Testis (tissue), 3 donors: ENCODE measurements around the gene GLI3. TPM values are rescaled to one million over a fixed set of nuclear protein-coding genes. Genes with fewer than 3 reads are reported as not detected.

Experiments used
- DNase-seq: peaks from one replicate; pipeline ENCODE4 v3.0.0-alpha.2; 2019
- H3K27ac ChIP-seq, 2 donors: fragments of 200-600 bp; sonication (generic); one replicate each; pipeline ENCODE4 v1.5.1; 2019
- H3K27me3 ChIP-seq: fragments of 200-600 bp; sonication (generic); one replicate; pipeline ENCODE4 v1.5.1; 2019
- H3K36me3 ChIP-seq: fragments of 200-600 bp; sonication (generic); one replicate; pipeline ENCODE4 v1.5.1; 2017; ENCODE audit warnings: low read depth; ENCODE audit errors: missing control alignments
- H3K4me1 ChIP-seq: fragments of 200-600 bp; sonication (generic); one replicate; pipeline ENCODE4 v1.5.1; 2019
- H3K4me3 ChIP-seq, 2 donors: fragments of 200-600 bp; sonication (generic); one replicate each; pipeline ENCODE4 v1.5.1; 2017 to 2019
- H3K9me3 ChIP-seq: fragments of 200-600 bp; sonication (generic); one replicate; pipeline ENCODE4 v1.5.1; 2017
- CTCF ChIP-seq, 3 experiments: fragments of 450-650 bp in 2 of 3; fragments of 200-600 bp in 1 of 3; sonication (generic) in 1 of 3; IDR thresholded peaks; one replicate each; pipeline ENCODE4 v1.5.1; 2016 to 2019; ENCODE audit warnings: antibody characterized with exemption in 3 of 3, mild to moderate bottlenecking in 2 of 3, moderate library complexity in 1 of 3
- POLR2A ChIP-seq: fragments of 450-650 bp; IDR thresholded peaks from one replicate; pipeline ENCODE4 v1.6.1; 2017; ENCODE audit warnings: antibody characterized with exemption, mild to moderate bottlenecking, moderate library complexity
- WGBS, 2 donors: methylation state at CpG; one replicate each; pipeline ENCODE4 v1.1.5; 2018; 5-methylcytosine and 5-hydroxymethylcytosine counted together
- intact Hi-C: fragments of 100-400 bp; cut with DNase I; formaldehyde crosslinking; loops from one replicate; pipeline ENCODE4 v1.15.1; 2023; ENCODE audit warnings: low total_unique reads
- polyA plus RNA-seq: library from polyadenylated mRNA; stranded (reverse); fragments of 350-450 nt; fragmentation: Illumina TruSeq; extraction: RNeasy Lipid Tissue Mini Kit (QIAGEN cat#74804); gene quantifications from one replicate; pipeline ENCODE4 v1.2.3, GENCODE V29; 2014; ENCODE audit warnings: low read depth, low replicate concordance; ENCODE audit not compliant: insufficient read depth
- total RNA-seq, 2 donors: library from RNA; depleted of rRNA; stranded (reverse); fragments of >200 nt; gene quantifications; one replicate each; pipeline ENCODE4 v1.2.3, GENCODE V29; 2016

GLI3 gene
- total and polyA plus RNA-seq, 3 donors from 2014 or later: 3.8 to 7.3 (median 5.0) TPM

- peaks cover 10% of the 10 kb centered on the region for H3K4me1 ChIP-seq
- H3K27me3 ChIP-seq: no peaks in the 10 kb centered on the region
- no peak for DNase-seq
- TF ChIP-seq CTCF (IDR thresholded peaks at IDR 0.05): no peak
- TF ChIP-seq POLR2A: no peak
- intact Hi-C loops: loop anchor here (10.0 kb wide), 1 partner anchor 859 kb away; no protein-coding TSS in a partner anchor
- H3K9me3 ChIP-seq: no peaks in the 10 kb centered on the region
- no peak overlapping the region for H3K27ac ChIP-seq
- no peak overlapping the region for H3K4me3 ChIP-seq
- no peaks in the 10 kb centered on the region for H3K36me3 ChIP-seq
Observed at GRCh38 chr7:41975849-41976248, 261.2 kb downstream of the GLI3 start.

- intact Hi-C loops: loop anchor here (10.0 kb wide), 1 partner anchor 860 kb away; no protein-coding TSS in a partner anchor
- Histone ChIP-seq H3K27me3 (no peaks in the 10 kb centered on the region), H3K9me3 (no peaks in the 10 kb centered on the region), H3K27ac (no peak overlapping the region), H3K36me3 (no peaks in the 10 kb centered on the region), H3K4me1 (peaks cover 5% of the 10 kb centered on the region), H3K4me3 (no peak overlapping the region)
- DNase-seq: no peak
- 77 to 94% methylated on average over 4 of the region's 4 CpGs for WGBS, 2 donors
- no peak for TF ChIP-seq POLR2A
- no peak for TF ChIP-seq CTCF (IDR thresholded peaks at IDR 0.05)
Observed at GRCh38 chr7:41974870-41975557, 262.0 kb downstream of the GLI3 start.

GRCh38 chr7:41973202-41973730 is 263.7 kb downstream of the GLI3 start:
- Histone ChIP-seq H3K9me3 (no peaks in the 10 kb centered on the region), H3K27me3 (no peaks in the 10 kb centered on the region), H3K36me3 (no peaks in the 10 kb centered on the region), H3K27ac (no peak overlapping the region), H3K4me3 (no peak overlapping the region), H3K4me1 (no peaks in the 10 kb centered on the region)
- TF ChIP-seq POLR2A: no peak
- TF ChIP-seq CTCF (IDR thresholded peaks at IDR 0.05): no peak
- no peak for DNase-seq
- 94 to 97% methylated on average over 8 of the region's 8 CpGs for WGBS, 2 donors
- intact Hi-C loops: loop anchor here (10.0 kb wide), 1 partner anchor 862 kb away; no protein-coding TSS in a partner anchor

GRCh38 chr7:41972776-41973175 is 264.2 kb downstream of the GLI3 start:
- H3K36me3 ChIP-seq: no peaks in the 10 kb centered on the region
- no peaks in the 10 kb centered on the region for H3K27me3 ChIP-seq
- no peak overlapping the region for H3K27ac ChIP-seq
- DNase-seq: no peak
- H3K4me3 ChIP-seq: no peak overlapping the region
- intact Hi-C loops: loop anchor here (10.0 kb wide), 1 partner anchor 862 kb away; no protein-coding TSS in a partner anchor
- H3K4me1 ChIP-seq: no peaks in the 10 kb centered on the region
- WGBS, 2 donors: 97 to 99% methylated on average over 4 of the region's 4 CpGs
- TF ChIP-seq POLR2A (no peak), CTCF (IDR thresholded peaks at IDR 0.05) (no peak)
- H3K9me3 ChIP-seq: no peaks in the 10 kb centered on the region
